BLaER1 treated with 17β-estradiol and CSF1 and Interleukin-3, amounts not matched to agents 10 nM and 100 nM (cell line): ENCODE results near the gene CDK15.

Experiments used
- H3K27ac ChIP-seq, 11 experiments: shearing (Covaris generic); formaldehyde crosslinking; 2 replicates each; pipeline ENCODE4 v1.8.1; 2022
- H3K27me3 ChIP-seq, 11 experiments: shearing (Covaris generic); formaldehyde crosslinking; 2 replicates each; pipeline ENCODE4 v1.8.1; 2022
- H3K36me3 ChIP-seq, 11 experiments: shearing (Covaris generic); formaldehyde crosslinking; 2 replicates each; pipeline ENCODE4 v1.8.1; 2022
- H3K4me1 ChIP-seq, 10 experiments: shearing (Covaris generic); formaldehyde crosslinking; 2 replicates each; pipeline ENCODE4 v1.8.1; 2022
- H3K4me2 ChIP-seq, 11 experiments: shearing (Covaris generic); formaldehyde crosslinking; 2 replicates each; pipeline ENCODE4 v1.8.1; 2022
- H3K4me3 ChIP-seq, 10 experiments: shearing (Covaris generic); formaldehyde crosslinking; 2 replicates each; pipeline ENCODE4 v1.8.1; 2022
- H3K9ac ChIP-seq, 11 experiments: shearing (Covaris generic); formaldehyde crosslinking; 2 replicates each; pipeline ENCODE4 v1.8.1; 2022
- H3K9me3 ChIP-seq, 11 experiments: shearing (Covaris generic); formaldehyde crosslinking; replicated peaks in 1 of 11; 2 replicates each; pipeline ENCODE4 v1.8.1; 2022
- H4K20me1 ChIP-seq, 11 experiments: shearing (Covaris generic); formaldehyde crosslinking; 2 replicates each; pipeline ENCODE4 v1.8.1; 2022
- Cebpa-rat ChIP-seq, 11 experiments: shearing (Covaris generic); IDR thresholded peaks; 2 replicates each; pipeline ENCODE4 v1.8.1; 2022

The CDK15 gene

GRCh38 chr2:201813996-201814760, 7.8 kb downstream of the CDK15 start:
- Histone ChIP-seq H3K4me3 (no peak overlapping the region), H3K27ac (no peak overlapping the region), H3K36me3 (no peaks in the 10 kb centered on the region), H3K9me3 (peaks cover 13 to 21% (median 16%) of the 10 kb centered on the region in 11 experiments; a peak in 21 of 22 replicates), H4K20me1 (no peaks in the 10 kb centered on the region), H3K4me1 (no peaks in the 10 kb centered on the region), H3K27me3 (no peaks in the 10 kb centered on the region), H3K4me2 (no peak overlapping the region), H3K9ac (no peak overlapping the region)
- TF ChIP-seq Cebpa-rat (IDR thresholded peaks at IDR 0.05): no peak

- no peak overlapping the region for H3K4me2 ChIP-seq
- no peaks in the 10 kb centered on the region for H4K20me1 ChIP-seq
- no peaks in the 10 kb centered on the region for H3K36me3 ChIP-seq
- no peak for TF ChIP-seq Cebpa-rat (IDR thresholded peaks at IDR 0.05)
- H3K27me3 ChIP-seq: no peaks in the 10 kb centered on the region
- no peak overlapping the region for H3K27ac ChIP-seq
- H3K9ac ChIP-seq: no peak overlapping the region
- no peaks in the 10 kb centered on the region for H3K4me1 ChIP-seq
- no peak overlapping the region for H3K4me3 ChIP-seq
- peaks cover 13 to 21% (median 16%) of the 10 kb centered on the region in 11 experiments; a peak in 21 of 22 replicates for H3K9me3 ChIP-seq
Measured at GRCh38 chr2:201816657-201817575, 10.6 kb downstream of the CDK15 start.

GRCh38 chr2:201820383-201821007, 14.2 kb downstream of the CDK15 start:
- H3K4me3 ChIP-seq: no peak overlapping the region
- no peak overlapping the region for H3K27ac ChIP-seq
- H3K36me3 ChIP-seq: no peaks in the 10 kb centered on the region
- no peak overlapping the region for H3K9ac ChIP-seq
- H3K9me3 ChIP-seq: peaks cover 14 to 23% (median 16%) of the 10 kb centered on the region in 11 experiments; a peak in 21 of 22 replicates
- no peak overlapping the region for H3K4me2 ChIP-seq
- no peak for TF ChIP-seq Cebpa-rat (IDR thresholded peaks at IDR 0.05)
- no peaks in the 10 kb centered on the region for H4K20me1 ChIP-seq
- H3K4me1 ChIP-seq: 0 out of 20 replicates have a peak, but pooled peaks cover 0 to 3% (median 0%) of the 10 kb centered on the region in 10 experiments
- H3K27me3 ChIP-seq: no peaks in the 10 kb centered on the region

DNA sequence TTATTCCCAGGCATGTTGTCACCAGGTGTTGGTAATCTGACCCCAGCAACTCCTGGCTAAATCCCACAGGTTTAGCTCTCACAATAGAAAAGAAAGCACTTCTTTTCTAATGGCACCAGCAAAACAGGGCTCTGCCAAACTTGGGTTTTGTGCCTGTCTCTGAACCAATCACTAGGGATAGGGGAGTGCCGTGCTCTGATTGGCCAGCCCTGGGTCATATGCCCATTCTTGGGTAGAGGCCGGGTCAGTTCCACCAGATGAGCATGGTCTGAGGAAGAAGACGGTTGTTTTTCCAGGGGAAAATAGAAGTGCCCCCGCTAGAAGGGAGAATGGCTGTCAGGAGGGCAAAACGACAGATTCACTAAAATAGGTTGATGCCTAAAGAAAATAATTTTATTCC, 14.7 kb downstream of the CDK15 start:
- no peak for TF ChIP-seq Cebpa-rat (IDR thresholded peaks at IDR 0.05)

DNA sequence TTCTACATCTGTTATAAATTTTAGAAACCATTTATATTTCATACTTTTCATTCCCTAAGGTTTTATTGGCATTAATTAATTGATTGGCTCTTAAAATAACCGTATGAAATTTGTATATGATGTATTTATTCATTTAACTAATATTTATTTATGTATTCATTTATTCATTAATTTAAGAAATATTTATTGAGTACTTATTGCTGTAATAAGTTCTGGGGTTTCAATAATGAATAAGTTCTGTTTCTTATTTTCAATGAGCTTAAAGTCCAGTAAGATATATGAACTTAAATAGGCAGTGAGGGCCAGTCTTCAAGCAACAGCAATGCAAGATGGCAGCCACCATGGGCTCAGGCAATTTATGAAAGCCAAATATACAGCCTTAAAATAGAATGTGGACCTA, 17.9 kb downstream of the CDK15 start:
- Histone ChIP-seq H3K9me3 (peaks cover 0 to 10% (median 0%) of the 10 kb centered on the region in 11 experiments; a peak in 3 of 22 replicates), H4K20me1 (no peaks in the 10 kb centered on the region), H3K4me1 (0 out of 20 replicates have a peak, but pooled peaks cover 0 to 7% (median 0%) of the 10 kb centered on the region in 10 experiments), H3K4me3 (no peak overlapping the region), H3K27ac (no peak overlapping the region), H3K4me2 (no peak overlapping the region; a peak in 1 of 22 replicates), H3K27me3 (no peaks in the 10 kb centered on the region), H3K9ac (no peak overlapping the region), H3K36me3 (no peaks in the 10 kb centered on the region)
- TF ChIP-seq Cebpa-rat (IDR thresholded peaks at IDR 0.05): no peak

More for the DNA sequence above, 14.7 kb downstream of the CDK15 start:
- Histone ChIP-seq H3K27ac (no peak overlapping the region), H3K4me1 (0 out of 20 replicates have a peak, but pooled peaks cover 0 to 7% (median 0%) of the 10 kb centered on the region in 10 experiments), H3K36me3 (no peaks in the 10 kb centered on the region), H3K4me2 (no peak overlapping the region), H4K20me1 (no peaks in the 10 kb centered on the region), H3K4me3 (no peak overlapping the region), H3K9ac (no peak overlapping the region), H3K9me3 (peaks cover 15 to 26% (median 16%) of the 10 kb centered on the region in 11 experiments; a peak in 21 of 22 replicates), H3K27me3 (no peaks in the 10 kb centered on the region)

- Histone ChIP-seq H3K27me3 (no peaks in the 10 kb centered on the region), H3K4me1 (0 out of 20 replicates have a peak, but pooled peaks cover 0 to 7% (median 0%) of the 10 kb centered on the region in 10 experiments), H3K27ac (no peak overlapping the region), H3K4me2 (no peak overlapping the region), H3K9ac (no peak overlapping the region), H4K20me1 (no peaks in the 10 kb centered on the region), H3K9me3 (peaks cover 0 to 10% (median 0%) of the 10 kb centered on the region in 11 experiments; a peak in 3 of 22 replicates), H3K4me3 (no peak overlapping the region), H3K36me3 (no peaks in the 10 kb centered on the region)
- no peak for TF ChIP-seq Cebpa-rat (IDR thresholded peaks at IDR 0.05)
Measured at GRCh38 chr2:201827621-201828020, 21.3 kb downstream of the CDK15 start.

GRCh38 chr2:201828220-201828619, 21.9 kb downstream of the CDK15 start:
- H3K27ac ChIP-seq: no peak overlapping the region
- no peak overlapping the region for H3K4me2 ChIP-seq
- no peak overlapping the region for H3K9ac ChIP-seq
- no peaks in the 10 kb centered on the region for H3K27me3 ChIP-seq
- peaks cover 0 to 10% (median 0%) of the 10 kb centered on the region in 11 experiments; a peak in 3 of 22 replicates for H3K9me3 ChIP-seq
- no peak overlapping the region for H3K4me3 ChIP-seq
- no peak for TF ChIP-seq Cebpa-rat (IDR thresholded peaks at IDR 0.05)
- H4K20me1 ChIP-seq: no peaks in the 10 kb centered on the region
- 0 out of 20 replicates have a peak, but pooled peaks cover 0 to 7% (median 0%) of the 10 kb centered on the region in 10 experiments for H3K4me1 ChIP-seq
- no peaks in the 10 kb centered on the region for H3K36me3 ChIP-seq

DNA sequence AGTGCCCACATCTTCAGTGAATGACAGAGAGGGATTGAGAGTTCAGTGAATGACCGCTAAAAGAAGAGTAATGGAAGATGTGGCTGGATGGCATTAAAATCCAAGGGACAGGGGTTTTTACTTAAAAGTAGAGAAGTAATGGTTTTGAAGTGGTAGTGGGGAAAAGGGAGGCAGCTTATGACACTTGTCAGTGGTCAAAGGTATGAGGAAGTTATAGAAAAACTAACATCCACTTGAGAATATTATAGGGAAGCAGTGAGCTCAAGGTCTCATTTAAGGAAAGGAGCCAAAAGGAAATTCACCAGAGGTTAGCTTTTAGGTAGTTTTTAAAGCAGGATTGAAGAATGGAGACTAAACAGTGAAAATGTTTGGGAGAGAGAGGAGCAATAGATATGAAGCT, 24.3 kb downstream of the CDK15 start:
- Histone ChIP-seq H3K27ac (no peak overlapping the region), H3K36me3 (no peaks in the 10 kb centered on the region), H3K4me3 (no peak overlapping the region), H4K20me1 (no peaks in the 10 kb centered on the region), H3K9ac (no peak overlapping the region), H3K4me2 (no peak overlapping the region), H3K9me3 (peaks cover 0 to 8% (median 0%) of the 10 kb centered on the region in 11 experiments; a peak in 1 of 22 replicates), H3K4me1 (0 out of 20 replicates have a peak, but pooled peaks cover 0 to 2% (median 0%) of the 10 kb centered on the region in 10 experiments), H3K27me3 (no peaks in the 10 kb centered on the region)
- TF ChIP-seq Cebpa-rat (IDR thresholded peaks at IDR 0.05): no peak
